NCI-H1694 (cell line): Measurements from ENCODE around the gene IFFO2.
"Not testable (repeated sequence)": the region's sequence is repeated elsewhere in the genome, so short reads cannot be mapped to it uniquely, and the experiment has no call there.

Source experiments
- DNase-seq: peaks from one replicate; lab custom pipeline; 2025; lab: John Stamatoyannopoulos, UW

IFFO2 gene

GRCh38 chr1:18893120-18893519 lies 63.4 kb downstream of the IFFO2 start:
- no peak for DNase-seq

DNA sequence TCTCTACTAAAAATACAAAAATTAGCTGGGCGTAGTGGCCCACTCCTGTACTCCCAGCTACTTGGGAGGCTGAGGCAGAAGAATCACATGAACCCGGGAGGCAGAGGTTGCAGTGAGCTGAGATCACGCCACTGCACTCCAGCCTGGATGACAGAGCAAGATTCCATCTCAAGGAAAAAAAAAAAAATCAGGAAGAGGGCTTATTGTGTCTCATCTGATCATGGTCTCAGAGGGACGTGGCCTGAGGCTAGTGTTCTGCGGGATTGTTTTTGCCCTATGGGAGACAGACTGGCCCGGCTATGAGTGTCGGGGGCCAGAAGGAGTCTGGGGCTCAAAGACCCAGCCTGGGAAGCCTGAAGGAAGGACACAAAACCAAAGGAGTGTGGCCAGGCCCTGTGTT lies 64.6 kb downstream of the IFFO2 start:
- not testable (repeated sequence) for DNase-seq

- DNase-seq: no peak
Measured at GRCh38 chr1:18891426-18891780, 65.1 kb downstream of the IFFO2 start.

- no peak for DNase-seq
Measured at GRCh38 chr1:18890706-18891425, 65.6 kb downstream of the IFFO2 start.

DNA sequence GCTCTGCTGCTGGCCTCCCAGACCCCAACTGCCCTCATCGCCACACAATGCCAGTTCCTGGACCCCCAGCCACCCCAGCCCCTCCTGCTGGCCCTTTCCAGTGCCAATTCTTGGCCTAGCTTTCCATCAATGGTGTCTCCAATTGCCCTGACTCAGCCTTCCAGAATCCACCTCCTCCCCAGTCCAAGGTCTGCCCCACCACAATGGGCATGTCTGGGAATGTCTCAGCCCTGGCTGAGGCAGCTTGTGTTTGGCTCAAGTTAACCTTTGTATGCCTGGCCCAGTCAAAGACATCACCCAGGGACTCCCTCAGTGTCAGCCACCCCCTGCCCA lies 70.5 kb downstream of the IFFO2 start:
- DNase-seq: no peak

- no peak for DNase-seq
Measured at GRCh38 chr1:18885311-18886002, 71.0 kb downstream of the IFFO2 start.

DNA sequence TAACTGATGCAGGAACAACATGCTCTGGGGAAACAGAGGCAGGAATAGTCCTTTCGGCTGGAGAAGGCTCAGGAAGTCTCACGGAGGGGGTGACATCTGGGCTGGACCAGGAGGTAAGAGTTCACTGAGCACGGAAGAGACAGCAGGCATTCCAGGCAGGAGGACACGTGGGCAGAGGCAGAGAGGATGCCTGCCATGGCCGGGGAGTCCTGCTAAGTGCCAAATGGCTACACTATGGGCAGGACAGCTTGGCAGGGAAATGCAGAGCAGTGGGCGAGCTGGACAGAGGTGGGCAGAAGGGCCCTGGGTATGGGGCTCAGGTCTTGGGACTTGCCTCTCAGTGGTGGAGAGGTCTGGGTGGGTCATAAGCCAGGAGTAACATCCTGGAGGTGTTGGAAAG lies 71.7 kb downstream of the IFFO2 start:
- DNase-seq: no peak

DNA sequence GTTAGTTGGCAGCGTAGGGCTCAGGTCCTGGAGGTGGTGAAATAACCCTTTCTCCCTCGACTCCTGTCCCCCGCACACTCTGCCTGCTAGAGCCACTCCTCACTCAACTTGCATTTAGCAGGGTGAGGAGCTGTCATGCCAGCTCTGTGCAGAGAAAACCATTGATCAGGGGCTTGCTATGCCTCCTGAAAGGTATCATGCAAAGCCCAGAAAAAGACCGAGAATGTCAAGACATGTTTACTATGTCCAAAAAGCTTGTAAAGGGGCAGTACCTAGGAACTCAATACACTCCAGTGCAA lies 72.1 kb downstream of the IFFO2 start:
- DNase-seq: no peak

DNA sequence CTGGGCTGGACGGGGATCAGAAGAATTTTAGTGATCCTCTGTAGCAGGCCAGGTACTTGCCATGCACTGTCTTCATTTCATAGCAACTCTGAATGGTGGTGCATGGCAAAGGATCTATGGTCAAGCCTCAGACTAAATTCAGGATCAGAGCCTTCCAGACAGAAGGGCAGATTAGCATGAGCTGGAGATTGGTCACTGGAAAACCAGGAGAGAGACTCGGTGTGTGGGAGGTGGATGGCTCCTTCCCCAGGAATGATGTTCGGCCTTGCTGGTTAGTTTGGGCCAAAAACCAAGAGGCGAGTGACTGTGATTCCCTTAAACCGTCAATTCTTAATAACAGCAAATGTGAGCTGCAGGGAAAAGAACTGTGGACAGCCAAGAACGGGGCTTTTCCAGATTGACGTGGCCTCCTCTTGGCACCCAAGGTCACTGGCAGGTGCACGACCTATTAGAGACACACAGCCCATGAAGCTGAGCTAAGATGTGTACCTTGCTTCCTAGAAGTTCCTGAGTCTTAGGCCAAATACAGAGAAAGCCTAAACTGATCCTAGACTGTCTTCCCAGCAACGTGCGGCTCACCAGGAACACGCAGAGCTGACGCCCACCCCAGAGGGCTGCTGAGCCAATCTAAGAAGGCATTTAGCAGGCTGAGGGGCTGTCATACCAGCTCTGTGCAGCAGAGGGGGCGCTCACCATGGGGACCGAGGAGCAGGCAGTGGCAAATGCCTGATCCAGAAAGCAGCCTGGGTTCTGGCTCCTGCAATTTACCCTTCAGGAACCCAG lies 72.6 kb downstream of the IFFO2 start:
- peak; percentile 66 for DNase-seq

DNA sequence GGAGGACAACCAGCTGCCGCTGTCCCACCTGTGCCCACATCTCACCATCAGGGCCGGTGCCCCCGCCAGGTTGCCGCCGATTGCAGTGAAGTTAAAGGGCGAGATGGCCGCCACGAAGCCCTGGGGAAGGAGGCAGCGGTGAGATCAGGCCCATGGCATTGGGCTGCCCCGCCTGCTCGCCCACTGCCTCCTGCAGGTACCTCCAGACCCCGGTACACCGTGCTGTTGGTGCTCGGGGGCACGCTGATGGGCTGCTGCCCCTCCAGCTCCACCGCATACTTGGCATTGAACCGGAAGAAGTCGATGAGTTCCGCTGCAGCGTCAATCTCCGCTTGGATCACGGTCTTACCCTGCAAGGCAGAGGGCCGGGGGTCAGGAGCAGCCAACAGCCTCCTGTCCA lies 73.4 kb downstream of the IFFO2 start:
- DNase-seq: no peak

GRCh38 chr1:18882486-18882885 lies 74.0 kb downstream of the IFFO2 start:
- DNase-seq: no peak

GRCh38 chr1:18881642-18882431 lies 74.6 kb downstream of the IFFO2 start:
- no peak for DNase-seq

DNA sequence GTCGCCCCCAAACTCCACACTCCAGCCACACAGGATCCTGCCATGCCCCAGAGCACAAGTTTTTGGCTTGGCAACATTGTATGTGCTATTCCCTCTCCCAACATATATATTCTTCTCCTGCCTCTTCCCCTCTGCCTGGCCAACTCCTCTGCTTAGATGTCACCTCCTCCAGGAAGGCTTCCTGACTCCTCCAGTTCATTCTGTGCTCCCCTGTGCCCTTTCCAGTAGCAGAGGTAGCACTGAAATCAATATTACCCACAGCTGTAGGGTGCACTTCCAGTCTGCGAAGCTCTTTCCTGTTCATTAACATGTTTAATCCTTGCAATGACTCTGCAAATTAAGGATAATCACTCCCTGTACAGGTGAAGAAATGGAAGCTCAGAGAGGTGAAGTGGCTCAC lies 75.3 kb downstream of the IFFO2 start:
- DNase-seq: no peak

- DNase-seq: no peak
Measured at GRCh38 chr1:18880585-18880984, 75.9 kb downstream of the IFFO2 start.

GRCh38 chr1:18879791-18880309 lies 76.6 kb downstream of the IFFO2 start:
- no peak for DNase-seq

- no peak for DNase-seq
Measured at GRCh38 chr1:18879215-18879790, 77.2 kb downstream of the IFFO2 start.

- DNase-seq: no peak
Measured at GRCh38 chr1:18878538-18879214, 77.8 kb downstream of the IFFO2 start.

- DNase-seq: no peak
Measured at GRCh38 chr1:18877282-18877681, 79.2 kb downstream of the IFFO2 start.

- no peak for DNase-seq
Measured at GRCh38 chr1:18876210-18876609, 80.3 kb downstream of the IFFO2 start.

- DNase-seq: no peak
Measured at GRCh38 chr1:18875796-18876128, 80.7 kb downstream of the IFFO2 start.

- DNase-seq: peak; percentile 64
Measured at GRCh38 chr1:18875107-18875795, 81.2 kb downstream of the IFFO2 start.
